Activated CD8-positive, alpha-beta memory T cell treated with anti-CD3 and anti-CD28 coated beads for 4 hours (primary cell): ENCODE results near the gene CLEC4D.
"Not testable (repeated sequence)": the region's sequence is repeated elsewhere in the genome, so short reads cannot be mapped to it uniquely, and the experiment has no call there.

Experiments
- DNase-seq, 2 donors: peaks; one replicate each; pipeline ENCODE4 v3.0.0-alpha.2; 2020; ENCODE audit warnings: low read depth in 2 of 2

Gene CLEC4D

DNA sequence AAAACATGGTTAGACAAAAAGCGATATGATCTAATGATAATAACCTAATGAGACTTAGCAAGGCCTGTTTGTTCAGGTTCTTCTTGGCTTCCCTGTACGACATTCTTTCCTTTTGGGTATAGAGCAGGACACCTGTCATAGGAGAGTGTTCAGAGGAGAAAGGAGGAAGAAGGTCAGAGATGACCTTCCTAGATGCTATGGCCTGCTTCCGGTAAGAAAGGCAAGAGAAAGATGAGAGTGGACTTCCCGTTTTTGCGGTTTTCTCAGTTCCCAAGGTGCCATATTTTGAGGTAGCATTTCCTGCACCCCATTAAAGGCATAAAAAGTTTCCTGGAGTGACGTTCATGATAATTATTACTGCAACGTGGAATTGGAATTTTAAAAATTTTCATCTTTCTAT, 18.7 kb downstream of the CLEC4D start:
- no peak for DNase-seq

GRCh38 chr12:8537820-8538219, 24.5 kb downstream of the CLEC4D start:
- not testable (repeated sequence) for DNase-seq

DNA sequence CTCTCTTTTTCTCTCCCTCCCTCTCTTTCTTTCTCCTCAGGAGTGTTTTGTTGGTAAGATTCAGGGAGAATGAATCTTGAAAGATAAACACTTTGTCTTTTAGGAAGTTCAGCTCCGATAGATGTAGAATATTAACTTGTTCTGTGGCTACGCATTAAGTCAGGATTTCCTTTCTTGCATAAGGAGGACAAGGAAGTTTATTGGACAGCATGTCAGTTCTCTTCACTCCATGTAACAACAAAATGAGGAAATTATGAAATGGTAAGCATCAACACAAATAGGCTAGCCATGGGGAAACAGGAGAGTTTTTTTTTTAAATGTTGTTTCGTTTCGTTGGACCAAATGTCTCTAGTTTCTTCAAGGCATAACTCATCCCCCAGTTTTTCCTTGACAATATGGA, 27.5 kb downstream of the CLEC4D start, which contains the start of gene CLEC4E:
CLEC4E (minus strand) TSS at position 75 of the 400 bp plus-strand sequence. CDS start 108 bp downstream, outside the sequence.
- not testable (repeated sequence) for DNase-seq

DNA sequence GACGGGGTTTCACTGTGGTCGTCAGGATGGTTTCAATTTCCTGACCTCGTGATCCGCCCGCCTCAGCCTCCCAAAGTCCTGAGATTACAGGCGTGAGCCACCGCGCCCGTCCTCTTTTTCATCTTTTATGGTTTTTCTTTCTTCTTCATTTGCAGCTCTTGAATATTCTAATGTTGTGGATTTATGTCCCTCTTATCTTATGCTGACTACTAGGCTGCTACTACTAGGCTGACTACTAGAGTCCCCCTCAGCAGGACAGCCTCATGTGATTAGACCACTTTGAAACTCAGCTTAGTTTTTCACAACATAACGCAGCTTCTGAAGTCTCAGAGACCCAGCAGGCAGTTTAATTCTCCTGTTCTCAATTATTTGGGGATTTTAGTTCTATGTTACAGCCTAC, 28.3 kb downstream of the CLEC4D start:
- no peak for DNase-seq

DNA sequence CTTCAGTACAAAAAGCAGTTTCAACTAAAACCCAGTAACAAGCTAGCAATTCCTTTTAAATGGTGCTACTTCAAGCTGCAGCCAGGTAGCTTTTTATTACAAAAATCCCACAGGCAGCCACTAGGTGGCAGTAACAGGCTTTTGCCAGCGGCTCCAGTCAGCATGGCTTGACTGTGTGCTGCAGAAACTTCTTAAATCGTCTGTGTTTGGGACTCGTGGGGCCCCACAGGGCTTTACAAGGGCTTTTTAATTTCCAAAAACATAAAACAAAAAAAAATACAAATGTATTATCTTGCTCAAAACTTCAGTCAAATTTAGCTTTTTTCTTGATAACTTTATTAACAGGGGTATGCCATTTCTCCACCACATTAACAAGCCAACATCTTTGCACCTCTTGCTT, 31.0 kb downstream of the CLEC4D start:
- peak; percentile 33 to 47 for DNase-seq

DNA sequence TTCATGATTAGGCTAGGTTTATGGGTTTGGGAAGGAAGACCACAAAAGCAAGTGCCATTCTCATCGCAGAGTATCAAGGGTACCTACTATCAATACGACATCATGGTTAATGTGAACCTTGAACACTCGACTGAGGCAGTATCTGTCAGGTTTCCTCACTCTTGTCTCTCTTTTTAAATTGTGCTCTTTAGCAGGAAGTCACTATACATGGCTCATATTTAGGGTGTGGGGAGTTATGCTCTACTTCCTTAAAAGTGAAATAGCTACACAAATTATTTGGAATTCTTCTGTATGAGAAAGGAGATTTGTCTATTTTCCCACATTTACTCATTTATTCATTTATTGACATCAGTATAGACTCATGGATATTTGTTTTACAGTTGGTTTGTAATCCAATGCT, 33.3 kb downstream of the CLEC4D start:
- DNase-seq: no peak

- DNase-seq: no peak
Measured at GRCh38 chr12:8547645-8548044, 34.3 kb downstream of the CLEC4D start.

- DNase-seq: no peak
Measured at GRCh38 chr12:8548192-8548591, 34.9 kb downstream of the CLEC4D start.

DNA sequence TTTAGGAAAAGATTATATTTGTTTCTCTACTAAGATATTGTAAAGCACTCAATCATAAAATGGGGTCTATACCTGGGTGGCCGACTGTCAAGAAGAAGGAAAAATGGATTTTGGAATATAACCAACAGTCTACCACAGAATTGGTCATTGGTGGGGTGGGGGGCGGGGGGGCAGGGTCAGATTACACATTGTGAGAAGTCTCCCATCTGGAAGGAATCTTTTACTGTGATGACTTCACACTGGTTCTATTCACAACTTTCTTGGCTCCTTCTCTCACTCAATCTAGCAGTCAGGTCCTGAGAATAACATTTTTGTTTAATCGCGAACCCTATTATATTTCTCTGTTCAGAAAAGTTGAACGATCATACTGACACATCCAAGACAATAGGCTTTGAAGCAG, 36.1 kb downstream of the CLEC4D start:
- DNase-seq: no peak

GRCh38 chr12:8553088-8553627, 39.9 kb downstream of the CLEC4D start:
- no peak for DNase-seq

- no peak for DNase-seq
Measured at GRCh38 chr12:8554451-8555195, 41.3 kb downstream of the CLEC4D start.

DNA sequence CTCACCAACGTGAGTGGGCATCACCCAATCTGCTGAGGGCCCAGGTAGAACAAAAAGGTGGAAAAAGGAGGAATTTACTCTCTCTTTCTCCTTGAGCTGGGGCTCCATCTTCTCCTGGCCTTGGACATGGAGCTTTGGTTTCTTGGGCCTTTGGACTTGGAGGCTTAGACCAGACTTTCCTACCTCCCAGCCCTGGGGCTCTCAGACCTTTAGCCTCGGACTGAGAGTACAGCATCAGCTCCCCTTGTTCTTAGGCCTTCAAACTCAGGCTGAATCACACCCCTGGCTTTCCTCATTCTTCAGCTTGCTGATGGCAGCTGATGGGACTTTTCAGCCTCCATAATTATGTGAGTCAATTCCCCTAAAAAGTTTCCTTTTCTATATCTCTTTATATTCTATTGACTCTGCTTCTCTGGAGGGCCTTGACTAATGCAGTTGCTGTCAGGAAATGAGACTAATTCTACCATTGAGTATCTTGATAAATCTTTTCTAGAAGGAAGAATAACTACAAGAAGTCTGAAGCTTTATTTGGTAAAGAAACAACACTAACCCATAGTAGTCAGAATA, 43.3 kb downstream of the CLEC4D start:
- no peak for DNase-seq

GRCh38 chr12:8559676-8560075, 46.4 kb downstream of the CLEC4D start:
- DNase-seq: no peak

GRCh38 chr12:8561011-8561410, 47.7 kb downstream of the CLEC4D start:
- no peak for DNase-seq

- DNase-seq: no peak
Measured at GRCh38 chr12:8562310-8562709, 49.0 kb downstream of the CLEC4D start.

GRCh38 chr12:8563356-8563755, 50.1 kb downstream of the CLEC4D start:
- DNase-seq: no peak

DNA sequence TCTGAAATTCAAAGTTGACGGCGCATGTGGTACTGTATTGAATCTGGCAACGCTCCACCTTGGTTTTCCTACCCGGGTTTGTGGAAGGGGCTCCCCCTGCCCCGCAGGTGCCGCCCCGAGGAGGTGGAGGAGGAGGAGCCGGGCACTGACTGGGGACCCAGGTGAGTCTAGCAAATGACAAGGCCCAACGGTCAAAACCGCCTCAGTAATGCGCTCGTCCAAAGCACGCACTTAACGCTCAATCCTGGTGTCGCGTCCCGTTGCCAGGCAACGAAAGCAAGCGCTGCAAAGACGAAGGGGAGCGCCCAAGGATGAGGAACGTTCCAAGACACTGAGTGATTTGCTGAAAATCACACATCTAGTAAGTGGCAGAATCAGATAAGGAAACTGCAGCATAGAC, 51.4 kb downstream of the CLEC4D start:
- DNase-seq: no peak

- DNase-seq: not testable (repeated sequence)
Measured at GRCh38 chr12:8566052-8566451, 52.7 kb downstream of the CLEC4D start.

- DNase-seq: no peak
Measured at GRCh38 chr12:8566525-8566924, 53.2 kb downstream of the CLEC4D start.
